ENCODE results near the gene BIRC5.

Gene BIRC5

DNA sequence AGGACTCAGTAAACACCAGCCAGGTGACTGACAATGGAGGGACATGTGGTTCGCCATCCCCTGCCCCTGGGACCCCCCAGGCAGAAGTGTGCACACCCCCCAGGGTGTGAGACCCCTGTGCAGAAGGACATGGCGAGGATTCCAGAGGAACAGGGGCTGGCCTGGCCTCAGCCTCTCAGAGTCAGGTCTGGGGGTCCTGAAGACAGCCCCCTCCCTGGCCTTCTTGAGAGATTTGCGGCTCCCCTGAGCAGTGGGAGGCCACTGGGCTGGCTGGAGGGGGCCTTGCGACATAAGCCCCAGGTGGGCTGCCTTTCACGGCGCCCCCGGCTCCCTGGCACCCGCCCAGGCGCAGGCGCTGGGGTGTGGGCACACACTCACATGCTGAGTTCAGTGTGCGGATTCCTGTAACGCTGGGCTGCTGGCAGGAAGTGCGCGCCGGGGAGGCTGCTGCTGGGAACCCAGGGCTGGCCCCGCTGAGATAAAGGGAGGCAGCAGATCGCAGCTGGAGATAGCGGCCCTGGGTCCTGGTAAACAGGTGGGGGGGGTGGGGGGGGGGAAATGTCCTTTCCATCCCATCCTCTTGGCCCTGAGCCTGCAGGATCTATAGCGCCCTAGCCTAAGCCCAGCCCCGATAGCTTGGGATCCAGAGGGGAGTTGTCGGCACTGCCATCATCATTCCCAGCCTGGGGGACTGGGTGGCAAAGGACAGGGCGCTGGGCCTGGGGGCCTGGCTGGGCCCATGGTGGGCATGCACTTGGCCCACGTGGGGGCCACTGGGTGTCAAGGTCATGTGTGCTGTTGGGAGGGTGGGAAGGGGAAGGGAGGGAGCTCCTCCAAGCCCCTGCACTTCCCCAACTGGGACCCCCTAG, 44.5 kb downstream of the BIRC5 start:
- DNase-seq, result peak; percentile 96

DNA sequence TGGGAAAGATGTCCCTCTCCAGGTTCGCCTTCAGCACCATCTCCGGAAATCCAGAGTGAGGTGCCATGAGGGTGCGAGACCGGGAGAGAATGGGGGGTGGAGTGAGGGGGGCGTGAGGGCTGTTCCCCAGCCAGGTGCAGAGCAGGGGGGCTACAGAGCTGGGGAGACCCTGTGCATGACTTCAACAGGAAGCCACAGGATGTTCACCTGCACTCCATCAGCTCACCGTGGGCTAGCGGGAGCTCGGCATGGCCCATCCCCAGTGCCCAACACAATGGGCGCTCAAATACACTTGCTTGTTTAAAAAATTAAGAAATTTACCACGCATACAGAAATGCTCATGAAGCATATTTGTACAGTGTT, 45.1 kb downstream of the BIRC5 start:
- no peak for DNase-seq

DNA sequence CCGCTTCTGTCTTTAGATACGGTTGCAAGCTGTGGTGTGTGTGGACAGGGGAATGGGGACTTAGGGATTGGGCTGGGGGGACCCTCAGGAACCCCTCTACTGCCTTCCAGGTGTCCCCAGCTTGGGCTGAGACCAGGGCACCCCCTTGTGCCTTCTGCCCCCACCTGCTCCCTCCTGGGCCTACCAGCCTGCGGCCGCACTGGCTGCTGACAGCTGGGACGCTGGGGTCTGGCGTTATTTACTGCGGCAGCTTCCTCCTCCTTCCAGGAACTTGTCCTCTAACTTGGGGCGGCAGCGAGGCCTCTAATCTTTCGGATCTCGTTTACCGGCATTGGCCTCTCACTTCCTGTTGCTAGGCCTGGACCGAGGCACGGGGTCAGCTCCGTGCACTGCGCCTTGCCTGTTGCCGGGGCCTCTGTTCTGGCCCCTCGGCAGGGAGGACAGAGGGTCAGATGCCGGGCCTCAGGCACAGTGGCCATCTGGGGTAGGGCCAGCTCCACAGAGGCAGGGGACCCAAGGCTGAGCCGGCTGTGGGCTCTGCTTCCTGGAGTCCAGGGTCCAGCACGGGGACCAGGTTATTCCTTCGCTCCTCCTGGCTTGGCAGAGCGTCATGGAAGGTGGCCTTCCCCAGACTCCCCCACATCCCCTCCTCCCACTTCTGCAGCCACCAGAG, 49.1 kb downstream of the BIRC5 start:
- DNase-seq, result no peak

DNA sequence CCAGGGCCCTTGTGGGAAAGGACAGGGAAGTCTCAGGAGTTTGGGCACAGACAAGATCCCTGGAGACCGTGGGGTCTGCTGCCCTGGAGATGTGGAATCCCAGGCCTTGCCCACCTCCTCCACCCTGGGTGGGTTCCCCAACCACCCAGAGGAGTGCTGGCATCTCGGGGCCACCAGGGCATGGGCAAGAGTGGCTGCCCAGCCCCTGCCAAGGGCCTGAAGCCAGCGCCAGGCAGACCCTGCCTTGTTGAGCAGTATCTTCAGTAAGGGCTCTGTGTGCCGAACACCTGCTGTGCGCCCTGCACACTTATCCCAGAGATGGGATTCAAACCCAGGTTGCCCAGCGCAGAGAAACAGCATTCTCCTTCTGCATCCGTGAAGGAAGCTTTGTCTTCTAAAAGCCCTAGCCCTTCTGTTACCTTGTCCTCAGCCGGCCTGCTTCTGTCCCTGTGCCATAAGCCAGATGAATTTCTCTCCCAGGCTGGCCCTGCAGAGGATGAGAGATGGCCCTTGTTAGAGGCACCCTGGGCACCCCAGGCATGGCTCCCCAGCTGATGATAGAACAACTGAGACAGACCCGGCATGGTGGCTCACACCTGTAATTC, 49.8 kb downstream of the BIRC5 start:
- DNase-seq, result no peak

DNA sequence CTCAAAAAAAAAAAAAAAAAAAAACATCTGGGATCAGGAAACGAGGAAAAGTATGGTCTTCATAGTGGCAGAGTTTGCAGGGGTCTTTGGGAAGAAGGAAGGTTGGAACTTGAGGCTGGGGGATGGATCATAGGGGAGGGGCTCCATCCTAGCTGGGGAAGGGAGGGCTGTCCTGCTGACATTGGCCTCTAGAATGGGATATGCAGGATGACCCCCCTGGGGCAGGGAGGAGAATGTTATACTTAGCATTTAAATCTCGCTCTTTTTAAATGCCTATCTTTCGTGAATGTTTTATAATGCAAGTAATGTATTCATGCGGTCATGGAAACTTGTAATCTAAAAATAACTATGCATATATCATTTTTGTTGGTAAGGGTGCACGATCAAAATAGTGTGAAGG, 50.5 kb downstream of the BIRC5 start:
- DNase-seq, result no peak

DNA sequence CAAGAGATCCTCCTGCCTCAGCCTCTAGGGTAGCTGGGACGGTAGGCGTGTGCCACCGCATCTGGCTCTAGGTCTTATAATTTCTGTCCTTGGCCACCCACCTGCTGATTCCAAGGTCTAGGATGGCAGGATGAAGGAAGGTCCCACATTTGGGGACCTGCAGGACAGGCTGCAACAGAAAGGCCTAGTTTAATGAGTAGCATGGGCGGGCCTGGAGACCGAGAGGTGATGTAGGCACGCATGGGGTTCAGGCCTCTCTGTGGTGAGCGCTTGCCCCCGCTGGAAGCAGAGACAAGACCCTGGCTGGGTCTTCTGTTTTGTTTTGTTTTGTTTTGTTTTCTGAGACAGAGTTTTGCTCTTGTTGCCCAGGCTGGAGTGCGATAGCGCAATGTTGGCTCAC, 51.1 kb downstream of the BIRC5 start:
- DNase-seq, result no peak

DNA sequence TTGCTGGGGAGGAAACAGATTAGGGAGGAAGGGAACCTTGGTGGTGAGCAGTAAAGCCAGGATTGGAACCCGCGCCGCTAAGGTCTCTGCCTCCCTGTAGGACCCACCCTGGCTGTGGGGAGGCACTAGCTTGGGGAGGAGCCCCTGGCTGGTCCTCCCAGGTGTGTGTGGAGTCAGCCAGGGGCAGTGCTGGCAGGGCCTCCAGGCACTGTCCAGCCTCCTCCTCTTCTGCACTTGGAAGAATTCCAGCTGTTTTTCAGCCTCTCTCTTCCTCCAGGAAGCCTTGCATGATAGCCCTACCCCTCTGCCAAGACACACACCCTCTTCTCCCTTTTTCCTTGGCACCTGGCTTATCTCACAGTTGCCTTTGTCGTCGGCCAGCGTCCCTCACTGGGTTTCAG, 52.2 kb downstream of the BIRC5 start:
- DNase-seq, result no peak

DNA sequence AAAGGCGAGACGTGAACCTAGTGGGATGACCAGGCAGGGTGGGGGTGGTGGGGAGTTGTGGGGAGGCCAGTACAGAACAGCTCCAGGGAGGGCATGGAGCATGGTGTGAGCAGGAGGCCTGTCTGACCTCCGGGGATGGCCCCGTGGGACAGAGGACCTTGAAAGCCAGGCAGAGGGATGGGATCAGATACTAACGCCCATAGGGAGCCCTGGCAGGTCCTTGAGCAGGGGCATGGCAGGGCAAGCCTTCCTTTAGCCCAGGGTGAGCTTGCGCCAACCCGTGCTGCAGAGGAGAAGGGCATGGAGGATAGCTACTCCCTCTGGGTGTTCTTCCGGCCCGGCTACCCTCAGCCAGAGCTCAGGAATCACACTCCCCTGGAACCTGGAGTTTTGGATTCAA, 52.7 kb downstream of the BIRC5 start:
- no peak for DNase-seq

DNA sequence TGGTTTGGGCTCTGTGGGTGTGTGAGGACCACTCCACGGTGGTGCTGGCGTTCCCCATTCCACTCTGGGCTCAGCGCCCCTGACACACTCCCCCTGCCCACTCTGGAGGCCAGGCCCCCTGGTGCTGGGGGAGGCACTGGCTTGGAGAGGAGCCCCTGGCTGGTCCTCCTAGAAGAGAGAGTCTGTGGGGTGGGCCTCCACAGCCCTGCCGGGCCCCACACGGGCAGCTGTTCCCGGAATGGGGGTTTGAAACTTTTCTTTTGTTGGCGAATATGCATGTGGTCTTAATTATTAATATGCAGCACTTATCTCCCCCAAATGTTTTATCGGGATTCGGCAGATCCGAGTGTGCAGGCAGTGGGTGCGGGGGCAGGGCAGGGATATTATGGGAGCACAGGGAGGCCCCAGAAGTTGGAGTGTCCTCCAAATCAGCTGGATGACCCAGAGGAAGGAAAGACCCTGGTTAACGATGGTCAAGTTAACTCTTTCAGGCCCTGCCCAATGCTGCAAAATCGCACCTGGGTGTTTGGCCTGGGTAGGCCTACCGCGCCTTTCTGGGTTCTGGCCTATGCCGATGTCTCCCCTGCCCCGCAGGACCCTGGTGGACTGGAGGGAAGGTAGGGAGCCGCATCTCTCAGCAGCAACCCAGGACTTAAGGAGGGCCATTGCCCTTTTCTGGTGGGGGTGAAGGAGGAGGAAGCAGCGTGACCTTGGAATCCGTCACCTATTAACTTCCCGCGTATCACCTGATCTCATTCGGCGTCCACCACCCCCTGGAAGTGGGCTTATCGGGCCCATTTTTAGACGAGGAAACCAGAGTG, 53.4 kb downstream of the BIRC5 start:
- no peak for DNase-seq

DNA sequence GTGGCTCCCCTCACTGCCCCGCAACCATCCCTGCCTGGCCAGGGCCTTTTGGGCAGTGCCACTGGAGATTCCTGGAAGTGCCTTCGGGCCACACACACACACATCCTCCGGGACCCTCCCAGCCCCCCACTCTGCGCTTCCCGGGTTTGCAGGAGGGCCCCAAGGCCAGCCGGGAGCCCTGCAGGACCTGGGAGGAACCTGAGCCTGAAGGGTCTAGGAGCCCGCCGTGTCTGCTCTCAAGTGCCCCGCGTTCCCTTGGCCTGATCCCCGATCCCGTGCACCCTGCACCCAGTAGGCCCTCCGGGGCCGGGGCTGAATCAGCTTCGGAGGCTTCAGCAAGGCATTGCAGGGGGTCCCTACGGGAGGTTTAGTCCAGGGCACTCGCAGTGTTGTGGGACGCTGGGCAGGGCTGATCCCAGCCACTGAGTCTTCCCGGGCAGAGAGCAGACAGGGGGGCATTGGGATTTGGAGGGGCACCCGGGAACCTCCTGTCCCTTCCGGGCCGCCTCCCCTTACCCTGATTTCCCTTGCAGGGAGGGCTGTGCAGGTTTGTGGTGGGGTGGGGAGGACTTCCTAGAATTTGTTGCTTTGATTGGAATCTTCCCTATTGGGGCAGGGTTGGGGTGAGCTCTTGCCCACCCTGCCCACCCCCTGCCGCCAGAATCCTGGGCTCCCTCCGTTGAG, 54.3 kb downstream of the BIRC5 start:
- no peak for DNase-seq

DNA sequence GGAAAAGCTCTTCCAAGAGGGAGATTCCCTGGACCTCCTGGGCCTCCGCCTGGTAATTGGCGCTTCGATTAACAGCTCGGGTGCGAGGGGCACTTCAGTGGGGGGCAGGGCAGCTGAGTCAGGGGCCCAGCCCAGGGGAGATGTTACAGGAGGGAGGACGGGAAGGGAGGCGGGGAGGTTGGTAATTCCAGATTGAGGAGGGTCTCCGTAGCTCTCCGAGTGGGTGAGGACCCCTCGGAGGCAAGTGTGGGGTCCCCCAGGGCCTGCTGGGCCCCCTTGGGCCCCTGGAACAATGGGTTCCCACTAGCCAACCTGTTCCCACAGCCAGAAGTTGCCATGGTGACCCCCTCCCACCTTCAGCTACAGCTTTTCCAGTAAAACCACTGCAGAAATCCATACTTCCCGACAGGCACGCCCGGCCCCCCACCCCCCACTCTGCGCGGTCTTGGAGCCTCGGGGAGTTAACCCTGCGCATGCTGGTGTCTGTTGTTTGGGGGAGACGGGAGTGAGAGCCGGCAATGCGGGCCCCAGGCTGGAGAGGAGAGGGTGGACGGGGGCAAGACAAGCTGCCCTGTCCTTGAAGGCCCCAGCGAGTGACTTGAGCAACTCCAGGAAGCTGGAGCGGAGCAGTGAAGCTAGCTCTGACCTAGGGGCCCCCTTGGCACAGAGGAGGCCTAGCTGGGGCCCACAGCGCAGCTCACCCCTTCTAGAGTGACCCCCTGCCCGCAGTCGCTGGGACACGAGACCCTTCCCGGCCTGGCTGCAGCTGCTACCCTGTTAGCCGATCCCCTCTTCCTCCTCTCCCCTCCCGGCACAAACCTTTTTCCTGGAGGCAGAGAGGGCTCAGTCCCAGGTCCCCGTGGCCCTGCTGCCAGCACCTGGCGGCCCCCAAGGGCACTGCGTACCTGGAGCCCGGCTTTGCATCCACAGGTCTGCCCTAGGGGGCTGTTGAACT, 55.2 kb downstream of the BIRC5 start:
- DNase-seq, result no peak

DNA sequence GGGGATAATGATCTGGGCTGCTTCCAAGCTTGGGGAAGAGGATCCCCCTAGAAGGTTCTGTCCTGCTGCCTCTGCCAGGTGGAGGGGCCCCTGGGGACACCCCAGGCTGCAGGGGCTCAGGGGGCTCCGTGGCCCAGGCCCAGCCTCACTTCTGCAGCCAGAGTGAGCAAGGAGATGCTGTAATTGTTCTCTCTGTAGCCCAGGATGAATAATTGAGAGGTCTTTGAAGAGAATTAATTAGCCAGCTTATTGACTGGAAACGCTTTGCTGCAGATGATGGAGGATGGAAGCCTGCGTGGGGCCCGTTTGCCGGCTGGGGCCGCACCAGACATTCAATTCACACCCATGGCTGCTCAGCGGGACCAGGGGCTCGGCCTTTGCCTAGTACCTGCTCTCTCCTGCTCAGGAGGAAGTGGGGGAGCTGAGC, 55.9 kb downstream of the BIRC5 start:
- no peak for DNase-seq

DNA sequence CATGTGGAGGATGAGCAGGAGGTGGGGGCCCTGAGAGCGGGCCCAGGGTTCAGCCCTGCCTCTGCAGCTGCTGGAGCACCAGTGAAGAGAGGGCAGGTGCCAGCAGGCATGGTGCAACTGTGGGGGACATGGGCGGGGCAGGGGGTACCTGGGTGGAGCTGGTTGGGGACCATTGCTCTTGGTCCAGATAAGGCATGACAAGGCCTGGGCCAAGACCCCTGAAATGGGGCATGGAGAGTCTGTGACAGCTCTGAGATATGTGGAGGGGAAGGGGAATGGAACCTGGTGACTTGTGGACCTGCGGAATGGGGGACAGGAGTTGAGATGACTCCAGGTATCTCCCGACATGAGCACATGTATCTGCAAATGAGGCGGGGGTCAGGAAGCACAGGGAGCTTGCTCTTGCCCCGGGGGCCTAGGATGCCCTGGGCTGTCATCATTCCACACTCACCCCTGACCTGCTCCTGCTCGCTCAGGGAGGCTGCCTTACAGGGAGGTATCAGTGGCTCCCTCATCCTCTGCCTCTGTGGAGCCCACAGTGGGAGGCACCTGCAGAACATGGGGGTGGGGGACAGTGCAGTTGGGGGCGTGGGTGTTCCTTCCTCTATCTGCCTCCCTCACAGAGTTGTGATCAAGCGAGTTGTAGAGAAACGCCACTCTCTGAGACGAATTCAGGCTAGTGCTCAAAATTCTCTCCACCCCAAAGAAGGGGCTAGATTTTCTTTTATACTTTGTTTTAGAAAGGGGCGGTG, 57.5 kb downstream of the BIRC5 start:
- no peak for DNase-seq

DNA sequence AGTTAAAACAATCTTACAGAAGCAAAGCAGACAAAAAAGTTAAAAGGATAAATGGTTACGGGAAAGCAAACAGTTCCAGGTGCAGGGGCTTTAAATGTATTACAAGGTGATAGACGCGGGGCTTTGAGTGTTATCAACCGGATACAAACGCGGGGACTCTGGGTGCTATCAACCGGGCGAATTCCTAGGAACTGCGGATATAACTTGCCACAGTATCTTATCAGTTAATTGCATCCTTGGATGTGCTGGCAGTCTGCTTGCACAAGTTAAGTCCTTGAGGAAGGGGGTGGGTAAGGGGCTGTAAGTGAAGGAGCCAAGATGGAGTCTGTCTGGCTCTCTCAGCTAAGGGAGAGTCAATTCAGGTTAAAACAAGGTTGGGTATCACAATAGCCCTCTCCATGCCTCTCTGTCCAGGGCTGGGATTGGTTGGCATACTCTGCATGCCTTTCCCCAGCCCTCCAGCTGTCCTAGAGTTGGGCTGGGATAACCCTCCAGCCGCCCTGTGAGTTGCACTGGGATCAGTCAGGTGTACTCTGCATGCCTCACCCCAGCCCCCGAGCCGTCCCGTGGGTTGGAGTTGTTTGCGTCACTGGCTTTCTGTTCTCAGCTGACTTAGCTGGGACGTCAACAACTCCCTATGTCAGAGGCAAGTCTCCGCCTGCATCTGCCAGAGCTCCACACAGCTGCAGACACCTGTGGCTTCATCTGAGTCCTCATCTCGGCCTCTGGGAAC, 58.3 kb downstream of the BIRC5 start:
- DNase-seq, result no peak

DNA sequence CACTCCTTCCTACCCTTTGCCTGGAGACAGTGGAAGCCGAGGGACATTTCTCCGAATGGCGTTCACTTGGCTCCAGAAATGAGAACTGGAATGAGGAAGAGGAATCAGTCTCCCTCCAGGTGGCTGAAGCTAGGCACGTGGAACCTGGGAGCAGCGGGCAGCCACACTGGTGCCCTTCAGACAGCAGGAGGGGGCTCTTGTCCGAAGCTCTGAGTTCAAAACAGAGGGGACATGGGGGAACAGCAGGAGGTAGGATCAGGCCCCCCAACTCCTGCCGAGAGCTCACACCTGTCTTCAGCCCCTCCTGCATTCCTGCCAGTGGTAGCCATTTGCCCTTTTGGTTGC, 58.8 kb downstream of the BIRC5 start:
- no peak for DNase-seq

DNA sequence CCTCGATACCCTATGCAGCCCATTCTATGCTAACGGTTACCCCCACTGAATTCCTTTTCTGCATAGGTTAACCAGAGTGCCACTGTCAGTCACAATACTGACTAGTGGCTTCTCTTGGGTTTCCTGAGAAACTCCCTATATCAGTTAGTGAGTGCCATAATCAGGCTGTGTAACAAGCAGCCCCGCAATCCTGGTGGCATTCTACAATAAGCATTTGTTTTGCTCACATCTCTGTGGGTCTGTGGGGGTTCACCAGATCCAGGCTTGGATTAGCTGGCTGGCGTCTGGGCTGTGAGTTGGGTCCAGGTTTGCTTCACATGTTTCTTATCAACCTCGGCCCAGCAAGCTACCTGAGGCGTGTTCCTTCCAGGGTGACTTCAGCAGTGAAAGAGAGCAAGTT, 59.8 kb downstream of the BIRC5 start:
- DNase-seq, result no peak
